NT2/D1 (cell line): Measurements from ENCODE around the gene KMT2C.

Source experiments
- DNase-seq: peaks from one replicate; pipeline ENCODE4 v3.0.0-alpha.2; 2011; ENCODE audit warnings: low read depth, low spot score
- H3K27me3 ChIP-seq: 2 replicates; pipeline ENCODE4 v1.6.0; 2011; ENCODE audit warnings: mild to moderate bottlenecking; ENCODE audit not compliant: insufficient read length, insufficient read depth
- H3K36me3 ChIP-seq: 2 replicates; pipeline ENCODE4 v1.6.1; 2011; ENCODE audit warnings: mild to moderate bottlenecking, low read length, mixed read lengths; ENCODE audit not compliant: insufficient read depth, insufficient read length
- H3K4me1 ChIP-seq: 2 replicates; pipeline ENCODE4 v1.5.1; 2011; ENCODE audit not compliant: insufficient read depth, insufficient read length
- H3K4me3 ChIP-seq: 2 replicates; pipeline ENCODE4 v1.5.1; 2011; ENCODE audit warnings: low read depth; ENCODE audit not compliant: insufficient read length
- H3K9ac ChIP-seq: 2 replicates; pipeline ENCODE4 v1.6.0; 2011; ENCODE audit warnings: low read depth; ENCODE audit not compliant: insufficient read length
- H3K9me3 ChIP-seq: 2 replicates; pipeline ENCODE4 v1.5.1; 2011; ENCODE audit warnings: mild to moderate bottlenecking, low read length; ENCODE audit not compliant: insufficient read depth
- SUZ12 ChIP-seq: IDR thresholded peaks from 2 replicates; pipeline ENCODE4 v1.6.1; 2011; ENCODE audit not compliant: insufficient read length, insufficient read depth; ENCODE audit errors: extremely low read depth
- YY1 ChIP-seq: IDR thresholded peaks from 2 replicates; pipeline ENCODE4 v1.6.1; 2011; ENCODE audit not compliant: insufficient read length, insufficient read depth
- ZNF274 ChIP-seq: IDR thresholded peaks from 2 replicates; pipeline ENCODE4 v1.6.1; 2011; ENCODE audit warnings: mild to moderate bottlenecking, low read depth, low read length

The KMT2C gene

GRCh38 chr7:152341914-152342236, 93.9 kb downstream of the KMT2C start:
- Histone ChIP-seq H3K4me3 (no peak overlapping the region), H3K36me3 (no peaks in the 10 kb centered on the region), H3K9me3 (no peaks in the 10 kb centered on the region), H3K9ac (no peak overlapping the region), H3K27me3 (no peaks in the 10 kb centered on the region), H3K4me1 (no peaks in the 10 kb centered on the region)
- no peak for TF ChIP-seq YY1
- no peak for TF ChIP-seq SUZ12
- TF ChIP-seq ZNF274, result no peak
- DNase-seq, result no peak

GRCh38 chr7:152341039-152341913, 94.5 kb downstream of the KMT2C start:
- no peaks in the 10 kb centered on the region for H3K36me3 ChIP-seq
- H3K27me3 ChIP-seq, result no peaks in the 10 kb centered on the region
- H3K9me3 ChIP-seq, result no peaks in the 10 kb centered on the region
- no peak overlapping the region for H3K9ac ChIP-seq
- no peaks in the 10 kb centered on the region for H3K4me1 ChIP-seq
- DNase-seq, result no peak
- H3K4me3 ChIP-seq, result no peak overlapping the region
- TF ChIP-seq ZNF274 (no peak), SUZ12 (no peak), YY1 (no peak)

GRCh38 chr7:152340161-152340560, 95.6 kb downstream of the KMT2C start:
- no peak overlapping the region for H3K4me3 ChIP-seq
- H3K36me3 ChIP-seq, result no peaks in the 10 kb centered on the region
- no peaks in the 10 kb centered on the region for H3K9me3 ChIP-seq
- H3K4me1 ChIP-seq, result no peaks in the 10 kb centered on the region
- H3K9ac ChIP-seq, result no peak overlapping the region
- TF ChIP-seq YY1 (no peak), SUZ12 (no peak)
- no peak for DNase-seq
- no peaks in the 10 kb centered on the region for H3K27me3 ChIP-seq

GRCh38 chr7:152338561-152338960, 97.2 kb downstream of the KMT2C start:
- no peaks in the 10 kb centered on the region for H3K36me3 ChIP-seq
- no peak for TF ChIP-seq YY1
- no peak for TF ChIP-seq ZNF274
- TF ChIP-seq SUZ12, result no peak
- H3K9ac ChIP-seq, result no peak overlapping the region
- no peaks in the 10 kb centered on the region for H3K4me1 ChIP-seq
- DNase-seq, result no peak
- no peaks in the 10 kb centered on the region for H3K9me3 ChIP-seq
- no peak overlapping the region for H3K4me3 ChIP-seq
- H3K27me3 ChIP-seq, result no peaks in the 10 kb centered on the region

- no peaks in the 10 kb centered on the region for H3K9me3 ChIP-seq
- H3K27me3 ChIP-seq, result no peaks in the 10 kb centered on the region
- H3K9ac ChIP-seq, result no peak overlapping the region
- DNase-seq, result peak; percentile 28
- H3K4me1 ChIP-seq, result no peaks in the 10 kb centered on the region
- no peaks in the 10 kb centered on the region for H3K36me3 ChIP-seq
- TF ChIP-seq SUZ12 (no peak), ZNF274 (no peak), YY1 (no peak)
- H3K4me3 ChIP-seq, result no peak overlapping the region
Measured at GRCh38 chr7:152336754-152337368, 98.9 kb downstream of the KMT2C start.

GRCh38 chr7:152335900-152336571, 99.8 kb downstream of the KMT2C start:
- Histone ChIP-seq H3K9me3 (no peaks in the 10 kb centered on the region), H3K9ac (no peak overlapping the region), H3K4me1 (no peaks in the 10 kb centered on the region), H3K4me3 (no peak overlapping the region), H3K36me3 (no peaks in the 10 kb centered on the region), H3K27me3 (no peaks in the 10 kb centered on the region)
- TF ChIP-seq ZNF274, result no peak
- TF ChIP-seq YY1, result no peak
- no peak for TF ChIP-seq SUZ12
- DNase-seq, result no peak

- Histone ChIP-seq H3K36me3 (peaks cover 10% of the 10 kb centered on the region), H3K9ac (no peak overlapping the region), H3K4me3 (no peak overlapping the region), H3K9me3 (no peaks in the 10 kb centered on the region), H3K27me3 (no peaks in the 10 kb centered on the region), H3K4me1 (no peaks in the 10 kb centered on the region)
- DNase-seq, result no peak
- TF ChIP-seq YY1 (no peak), ZNF274 (no peak), SUZ12 (no peak)
Measured at GRCh38 chr7:152333134-152333533, 102.7 kb downstream of the KMT2C start.
